Heart left ventricle (tissue), 16 donors: ENCODE measurements around the gene DNAJC18. TPM values are rescaled to one million over a fixed set of nuclear protein-coding genes. Genes with fewer than 3 reads are reported as not detected.
"Not testable (repeated sequence)": the region's sequence is repeated elsewhere in the genome, so short reads cannot be mapped to it uniquely, and the experiment has no call there.

Source experiments
- ATAC-seq, 4 donors: fragments of 200-7000 bp; cut with Tn5 transposase; one replicate each; pipeline ENCODE4 v1.9.1; 2020 to 2022; ENCODE audit warnings: moderate library complexity in 4 of 4, mild to moderate bottlenecking in 3 of 4, moderate number of reproducible peaks in 1 of 4
- DNase-seq, 5 donors: peaks; one replicate each; pipeline ENCODE4 v3.0.0-alpha.2; 2020
- H3K27ac ChIP-seq, 12 donors: fragments of 200-600 bp; sonication (generic) in 4 of 12; one replicate each; pipeline versions ENCODE4 v1.5.0 to v1.8.0; 2016 to 2022; ENCODE audit warnings: mild to moderate bottlenecking in 2 of 12
- H3K27me3 ChIP-seq, 9 donors: fragments of 200-600 bp; sonication (generic) in 2 of 9; one replicate each; pipeline versions ENCODE4 v1.5.1 to v1.8.0; 2016 to 2022; ENCODE audit warnings: mild to moderate bottlenecking in 3 of 9
- H3K36me3 ChIP-seq, 9 donors: fragments of 200-600 bp; sonication (generic) in 2 of 9; one replicate each; pipeline versions ENCODE4 v1.5.0 to v1.8.0; 2018 to 2022; ENCODE audit warnings: mild to moderate bottlenecking in 2 of 9
- H3K4me1 ChIP-seq, 12 donors: fragments of 200-600 bp; sonication (generic) in 4 of 12; one replicate each; pipeline versions ENCODE4 v1.5.0 to v1.8.0; 2016 to 2022; ENCODE audit warnings: mild to moderate bottlenecking in 3 of 12
- H3K4me3 ChIP-seq, 12 donors: fragments of 200-600 bp; sonication (generic) in 4 of 12; one replicate each; pipeline versions ENCODE4 v1.5.0 to v1.8.0; 2017 to 2022; ENCODE audit warnings: mild to moderate bottlenecking in 9 of 12, moderate library complexity in 4 of 12
- H3K9me3 ChIP-seq, 12 donors: fragments of 200-600 bp; sonication (generic) in 4 of 12; one replicate each; pipeline versions ENCODE4 v1.5.0 to v1.8.0; 2016 to 2022; ENCODE audit warnings: mild to moderate bottlenecking in 1 of 12
- POLR2A ChIP-seq, 2 donors: fragments of 450-650 bp; IDR thresholded peaks; one replicate each; pipeline ENCODE4 v1.6.1; 2017; ENCODE audit warnings: antibody characterized with exemption in 2 of 2, mild to moderate bottlenecking in 2 of 2, moderate library complexity in 2 of 2
- WGBS, 4 donors: extraction: QIAGEN DNeasy Blood & Tissue Kit in 2 of 4; methylation state at CpG; one replicate each; pipeline versions ENCODE4 v1.1.5 to v1.1.7; 2013 to 2018; 5-methylcytosine and 5-hydroxymethylcytosine counted together
- intact Hi-C, 10 donors: fragments of 100-400 bp; cut with DNase I; formaldehyde crosslinking; loops; one replicate each; pipeline versions ENCODE4 v1.11.1 to v1.14.2; 2022
- long read RNA-seq, 3 donors: library from polyadenylated mRNA; unstranded; transcript quantifications; one replicate each; pipeline ENCODE4 v2.0.0, GENCODE V29; 2020 to 2021
- polyA plus RNA-seq, 2 donors: library from polyadenylated mRNA; stranded (reverse); fragments of 200-250 nt; gene quantifications; one replicate each; pipeline ENCODE4 v1.2.3, GENCODE V29; 2013
- total RNA-seq, 9 donors: library from RNA; depleted of rRNA in 2 of 9; stranded (reverse); fragments of >200 nt in 2 of 9; fragmentation: NEBNext Ultra II Directional in 3 of 9; extraction: Animal tissue kit (Norgen Biotek cat#: 25700) in 3 of 9; gene quantifications; one replicate each; pipeline versions ENCODE4 v1.1.0 to v1.2.4, GENCODE V29; 2016 to 2023
- TF ChIP-seq, protein P1 (sequence below), 12 donors: fragments of 200-600 bp; sonication (generic) in 4 of 12; IDR thresholded peaks; one replicate each; pipeline versions ENCODE4 v1.5.0 to v1.8.0; 2018 to 2022; ENCODE audit warnings: antibody characterized with exemption in 12 of 12, mild to moderate bottlenecking in 5 of 12
- donor health status: ischemic (EF 13 %, LVEDD 7.1; RV severe dilation, severe dysfunction).
- donor health status: healthy with polysubstance abuse.
- donor health status: DM: no; HTN: yes; CAD: no.
- donor health status: DM: no; HTN: no; CAD: no.
- donor health status: ischemic (EF 25% LVEDD 6.9; RV normal size, moderate dysfunction).
- donor health status: ischemic (EF 25% LVEDD 5.7; RV mildly dilated, moderate dysfunction).
- donor health status: healthy.
- donor health status: DM: yes; HTN: yes; CAD: no.
- donor health status: ischemic (EF 35%, LVEDD 5.7; RV mildly dilated, moderate dysfunction).
- donor health status: nonischemic (EF 11% LVEDD 7.7; RV severe dilation, severe dysfunction).
- donor health status: DM: yes; HTN: yes; CAD: no.
- donor health status: PGD.
- donor health status: ischemic (EF 29% LVEDD 5.4; RV normal size, mild dysfunction).
- donor health status: nonischemic (EF 23%, LVEDD 6.1; RV moderate dilation, normal function).

The DNAJC18 gene
- total RNA-seq (10 to 100 TPM in 5 of 9 donors, 1 to 10 TPM in 4; 4.8 to 17.8 (median 14.2) TPM), polyA plus RNA-seq (1 to 10 TPM; 4.0 to 4.7 TPM)
- long read RNA-seq, donor 1, full-length matches to known transcripts = 12 of 17 reads
- long read RNA-seq, donor 1, partial matches to known transcripts = 0 of 17 reads
- long read RNA-seq, donor 1, other reads (novel, unspliced or antisense) = 5 of 17 reads
- long read RNA-seq, donor 2, full-length matches to known transcripts = 30 of 41 reads
- long read RNA-seq, donor 2, partial matches to known transcripts = 3 of 41 reads
- long read RNA-seq, donor 2, other reads (novel, unspliced or antisense) = 8 of 41 reads
- long read RNA-seq, donor 3, full-length matches to known transcripts = 12 of 12 reads
- long read RNA-seq, donor 3, partial matches to known transcripts = 0 of 12 reads
- long read RNA-seq, donor 3, other reads (novel, unspliced or antisense) = 0 of 12 reads

DNA sequence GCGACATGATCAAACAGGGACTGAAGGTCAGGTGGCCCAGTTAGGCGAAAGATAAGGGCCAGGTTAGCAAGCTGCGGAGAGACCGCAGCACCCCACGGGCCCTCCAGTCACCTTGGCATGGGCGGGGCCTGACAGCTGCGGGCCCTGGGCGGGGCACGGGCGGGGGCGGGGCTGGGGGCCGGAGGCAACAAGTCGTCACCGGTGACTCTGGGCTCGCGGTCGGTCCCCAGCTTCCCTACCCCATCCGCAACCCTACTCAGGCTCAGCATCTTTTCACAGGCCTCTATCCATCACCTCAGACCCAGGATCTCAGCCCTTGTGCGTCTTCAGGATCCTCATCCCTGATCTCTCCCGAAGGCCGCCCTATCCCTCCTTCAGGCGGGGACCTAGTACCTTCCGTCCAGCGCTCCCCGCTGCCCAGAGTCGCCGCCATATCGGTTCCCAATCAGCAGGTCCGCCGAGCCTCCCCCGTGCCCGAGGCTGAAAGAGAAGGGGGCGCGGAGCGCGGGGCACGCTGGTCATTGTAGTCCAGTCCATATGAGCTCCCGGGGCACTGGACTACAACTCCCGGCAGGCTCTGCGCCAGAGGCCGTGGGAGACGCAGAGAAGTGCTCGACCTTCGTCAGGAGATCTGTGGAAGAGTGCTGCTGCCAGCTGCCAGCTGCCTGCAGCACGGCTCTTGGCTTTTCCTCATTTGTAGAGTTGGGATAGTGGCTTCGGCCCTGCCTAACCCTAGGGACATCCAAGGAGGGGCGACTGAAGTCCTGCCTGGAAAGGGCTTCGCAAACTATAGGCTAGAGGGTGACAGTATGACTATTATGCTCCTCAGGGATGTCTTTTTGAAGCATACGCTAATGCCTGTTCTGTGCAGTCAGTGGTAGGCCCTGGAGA, at the start of gene DNAJC18:
TSS of gene DNAJC18 (minus strand) at position 513 of the 891 bp plus-strand sequence. CDS start at position 433, 80 bp downstream.
- intact Hi-C loops = loop anchor here in 5 of 10 donors (2.0 to 10.0 kb wide), 4 partner anchors 44 to 78 kb away; partner anchors contain the start of gene STING1 (in 3 of the 5)
- TF ChIP-seq POLR2A (IDR thresholded peaks at IDR 0.05) = peak in 1 of 2 donors; percentile 57
- TF ChIP-seq, protein P1, sequence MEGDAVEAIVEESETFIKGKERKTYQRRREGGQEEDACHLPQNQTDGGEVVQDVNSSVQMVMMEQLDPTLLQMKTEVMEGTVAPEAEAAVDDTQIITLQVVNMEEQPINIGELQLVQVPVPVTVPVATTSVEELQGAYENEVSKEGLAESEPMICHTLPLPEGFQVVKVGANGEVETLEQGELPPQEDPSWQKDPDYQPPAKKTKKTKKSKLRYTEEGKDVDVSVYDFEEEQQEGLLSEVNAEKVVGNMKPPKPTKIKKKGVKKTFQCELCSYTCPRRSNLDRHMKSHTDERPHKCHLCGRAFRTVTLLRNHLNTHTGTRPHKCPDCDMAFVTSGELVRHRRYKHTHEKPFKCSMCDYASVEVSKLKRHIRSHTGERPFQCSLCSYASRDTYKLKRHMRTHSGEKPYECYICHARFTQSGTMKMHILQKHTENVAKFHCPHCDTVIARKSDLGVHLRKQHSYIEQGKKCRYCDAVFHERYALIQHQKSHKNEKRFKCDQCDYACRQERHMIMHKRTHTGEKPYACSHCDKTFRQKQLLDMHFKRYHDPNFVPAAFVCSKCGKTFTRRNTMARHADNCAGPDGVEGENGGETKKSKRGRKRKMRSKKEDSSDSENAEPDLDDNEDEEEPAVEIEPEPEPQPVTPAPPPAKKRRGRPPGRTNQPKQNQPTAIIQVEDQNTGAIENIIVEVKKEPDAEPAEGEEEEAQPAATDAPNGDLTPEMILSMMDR (IDR thresholded peaks at IDR 0.05) = no peak
- ATAC-seq = peak; percentile 98 to 99 (median 99)

DNA sequence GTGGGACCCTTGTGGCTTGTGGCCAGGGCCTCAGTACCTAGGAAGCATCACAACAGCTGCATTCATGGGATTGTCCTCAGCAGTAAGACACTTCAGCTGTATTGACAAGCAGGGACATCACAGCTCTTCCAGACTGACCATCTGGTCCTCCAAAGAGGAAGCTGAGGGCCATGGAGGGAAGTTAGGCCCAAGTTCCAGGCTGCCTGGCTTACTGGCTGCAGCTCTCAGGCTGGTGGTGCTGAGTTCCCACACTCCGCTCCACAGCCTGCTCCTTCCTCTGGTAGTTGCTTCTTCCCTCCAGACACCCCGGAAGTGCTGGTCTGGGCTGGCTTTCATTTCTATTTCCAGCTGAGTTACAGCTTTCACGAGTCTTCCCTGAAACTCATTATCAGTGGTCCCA, 48.9 kb upstream of the DNAJC18 start:
- H3K4me3 ChIP-seq = no peak overlapping the region
- intact Hi-C loops = loop anchor here in 2 of 10 donors (10.0 kb wide), 1 partner anchor 53 kb away; the partner anchor contains the start of gene DNAJC18 (in 2 of the 2)
- peak overlapping the region in 6 of 12 donors; percentile 11 to 92 (median 52) for H3K27ac ChIP-seq
- peaks cover 0 to 47% (median 22%) of the 10 kb centered on the region in 12 donors for H3K4me1 ChIP-seq
- DNase-seq (peak in 4 of 5 donors; percentile 55 to 74 (median 65)), ATAC-seq (peak; percentile 53 to 75 (median 62))
- 57 to 61% (median 59%) methylated on average over 3 of the region's 3 CpGs for WGBS, 4 donors
- TF ChIP-seq POLR2A (IDR thresholded peaks at IDR 0.05) = no peak
- TF ChIP-seq, protein P1 (IDR thresholded peaks at IDR 0.05) = no peak
- H3K27me3 ChIP-seq = no peaks in the 10 kb centered on the region
- H3K9me3 ChIP-seq = no peaks in the 10 kb centered on the region
- no peaks in the 10 kb centered on the region for H3K36me3 ChIP-seq

More for the DNA sequence above, at the start of gene DNAJC18:
- peaks cover 0 to 33% (median 15%) of the 10 kb centered on the region in 9 donors for H3K36me3 ChIP-seq
- peak within 1 kb of the TSS; percentile 55 to 96 (median 89) for H3K4me3 ChIP-seq
- peaks cover 0 to 15% (median 13%) of the 10 kb centered on the region in 12 donors for H3K4me1 ChIP-seq
- no peaks in the 10 kb centered on the region for H3K9me3 ChIP-seq
- peak; percentile 94 to 97 (median 96) for DNase-seq
- H3K27ac ChIP-seq = peak within 1 kb of the TSS; percentile 87 to 99 (median 96)
- no peaks in the 10 kb centered on the region for H3K27me3 ChIP-seq
- 4 to 8% (median 4%) methylated on average over 23 to 49 of the region's 49 CpGs for WGBS, 4 donors

- TF ChIP-seq, protein P1 (IDR thresholded peaks at IDR 0.05) = no peak
- no peak for TF ChIP-seq POLR2A (IDR thresholded peaks at IDR 0.05)
These were observed 46.9 kb upstream of the DNAJC18 start for GRCh38 chr5:139486201-139486600.

DNA sequence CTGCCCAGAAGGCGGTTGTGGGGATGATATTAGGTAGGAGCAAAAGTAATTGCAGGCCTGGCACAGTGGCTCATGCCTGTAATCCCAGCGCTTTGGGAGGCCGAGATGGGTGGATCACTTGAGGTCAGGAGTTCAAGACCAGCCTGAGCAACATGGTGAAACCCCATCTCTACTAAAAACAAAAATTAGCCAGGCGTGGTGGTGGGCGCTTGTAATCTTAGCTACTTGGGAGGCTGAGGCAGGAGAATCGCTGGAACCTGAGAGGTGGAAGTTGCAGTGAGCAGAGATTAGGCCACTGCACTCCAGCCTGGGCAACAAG, 43.5 kb upstream of the DNAJC18 start:
- ATAC-seq, H3K27me3 ChIP-seq, DNase-seq, H3K9me3 ChIP-seq: not testable (repeated sequence)
- Histone ChIP-seq H3K36me3 (peaks cover 0 to 33% (median 27%) of the 10 kb centered on the region in 9 donors), H3K4me3 (peak overlapping the region in 11 of 12 donors; percentile 35 to 81 (median 62)), H3K27ac (peak overlapping the region; percentile 86 to 98 (median 92)), H3K4me1 (peaks cover 0 to 74% (median 43%) of the 10 kb centered on the region in 12 donors)
- intact Hi-C loops = loop anchor here in 6 of 10 donors (2.0 to 10.0 kb wide), 6 partner anchors 22 to 48 kb away; partner anchors contain the start of gene DNAJC18 (in 3 of the 6)
- 49 to 55% (median 51%) methylated on average over 6 of the region's 6 CpGs for WGBS, 4 donors

More at GRCh38 chr5:139486201-139486600, 46.9 kb upstream of the DNAJC18 start:
- no peak for ATAC-seq
- no peaks in the 10 kb centered on the region for H3K27me3 ChIP-seq
- peaks cover 0 to 54% (median 23%) of the 10 kb centered on the region in 12 donors for H3K4me1 ChIP-seq
- no peaks in the 10 kb centered on the region for H3K36me3 ChIP-seq
- H3K27ac ChIP-seq = no peak overlapping the region
- H3K4me3 ChIP-seq = no peak overlapping the region
- intact Hi-C loops = loop anchor here in 2 of 10 donors (10.0 kb wide), 1 partner anchor 51 kb away; the partner anchor contains the start of gene DNAJC18 (in 2 of the 2)
- no peaks in the 10 kb centered on the region for H3K9me3 ChIP-seq
- 80 to 84% (median 83%) methylated on average over 7 of the region's 7 CpGs for WGBS, 4 donors
- DNase-seq = no peak
